K562 (cell line): ENCODE data around the gene CACNG7. TPM values are rescaled to one million over a fixed set of nuclear protein-coding genes. Genes with fewer than 3 reads are reported as not detected.
A peak's percentile ranks its signal among the peaks of the same experiment; 100 is the strongest.

Experiments
- ATF2 ChIP-seq: sonication (generic); formaldehyde crosslinking; IDR thresholded peaks from 2 replicates; pipeline ENCODE4 v1.8.1; 2022; ENCODE audit warnings: missing genetic modification reagents
- BCL6 ChIP-seq: fragments of 250-450 bp; sonication (Bioruptor Pico); IDR thresholded peaks from 2 replicates; pipeline ENCODE4 v1.4.0; 2020
- BRF1 ChIP-seq: IDR thresholded peaks from 3 replicates; pipeline ENCODE4 v1.6.1; 2011; ENCODE audit warnings: borderline replicate concordance, mild to moderate bottlenecking; ENCODE audit not compliant: insufficient read length; ENCODE audit errors: extremely low read depth
- CBFB ChIP-seq: sonication (generic); formaldehyde crosslinking; IDR thresholded peaks from 2 replicates; pipeline ENCODE4 v1.4.0; 2020; ENCODE audit warnings: mild to moderate bottlenecking, missing genetic modification reagents
- CTCFL ChIP-seq: IDR thresholded peaks from 2 replicates; pipeline ENCODE4 v1.6.1; 2011; ENCODE audit warnings: borderline replicate concordance, low read depth, mild to moderate bottlenecking, moderate library complexity, low read length; ENCODE audit not compliant: insufficient read depth, poor library complexity, severe bottlenecking
- NR2C1 ChIP-seq, 2 experiments: fragments of 450-650 bp; IDR thresholded peaks; 2 replicates each; pipeline ENCODE4 v1.6.1; 2017; ENCODE audit warnings: mild to moderate bottlenecking in 2 of 2, antibody characterized with exemption in 1 of 2, inconsistent platforms in 1 of 2, missing compliant biosample characterization in 1 of 2, missing genetic modification characterization in 1 of 2
- WHSC1 ChIP-seq: IDR thresholded peaks from one replicate; pipeline ENCODE4 v1.6.1; 2012; ENCODE audit warnings: low read length, control low read depth, inconsistent platforms
- ZBTB9 ChIP-seq: fragments of 450-650 bp; formaldehyde crosslinking; IDR thresholded peaks from 2 replicates; pipeline ENCODE4 v1.4.0; 2020; ENCODE audit warnings: mild to moderate bottlenecking, moderate library complexity
- ZMIZ1 ChIP-seq, 2 experiments: fragments of 150-350 bp in 1 of 2; IDR thresholded peaks; 2 replicates each; pipeline ENCODE4 v1.6.1; 2012 to 2016; ENCODE audit warnings: low read depth in 2 of 2, low read length in 2 of 2, mild to moderate bottlenecking in 1 of 2, moderate library complexity in 1 of 2
- ZNF165 ChIP-seq: fragments of 250-450 bp; sonication (Bioruptor Pico); IDR thresholded peaks from 2 replicates; pipeline ENCODE4 v1.4.0; 2020; ENCODE audit warnings: borderline replicate concordance
- polyA plus RNA-seq, 8 experiments: library from polyadenylated mRNA; depleted of rRNA in 4 of 8; stranded (reverse) in 5 of 8; unstranded in 3 of 8; fragments of >200 nt; fragmentation: Nextera tagmentation in 2 of 8; fragmentation: Illumina TruSeq in 1 of 8; extraction: Ambion mirVana in 2 of 8; extraction: Trizol in 1 of 8; gene quantifications; 2 replicates each; pipeline versions ENCODE4 v1.2.1 to v1.2.3, GENCODE V29; 2011 to 2014; ENCODE audit warnings: inconsistent platforms in 1 of 8, missing spikeins in 1 of 8
- total RNA-seq, 7 experiments: library from RNA; depleted of rRNA in 6 of 7; stranded (reverse); fragments of >200 nt in 6 of 7; fragmentation: Illumina TruSeq in 2 of 7; extraction: Trizol in 2 of 7; gene quantifications; 2 replicates each; pipeline versions ENCODE4 v1.2.1 to v1.2.3, GENCODE V29; 2011 to 2021; ENCODE audit warnings: low replicate concordance in 1 of 7
- TF ChIP-seq, protein P1 (sequence below): fragments of 450-650 bp; formaldehyde crosslinking; conservative IDR thresholded peaks from 2 replicates; pipeline ENCODE4 v1.4.0; 2022; ENCODE audit warnings: mild to moderate bottlenecking, missing genetic modification characterization
- TF ChIP-seq, protein P2 (sequence below), 3 experiments: IDR thresholded peaks in 2 of 3; conservative IDR thresholded peaks in 1 of 3; 2 replicates each; pipeline ENCODE4 v1.5.1; 2011 to 2012; ENCODE audit warnings: low read length in 3 of 3, mild to moderate bottlenecking in 3 of 3, control low read depth in 2 of 3, improper control_type of control experiment in 1 of 3, inconsistent platforms in 1 of 3, low read depth in 1 of 3, mixed read lengths in 1 of 3, moderate library complexity in 1 of 3; ENCODE audit not compliant: insufficient read depth in 2 of 3

The CACNG7 gene
- total and polyA plus RNA-seq, 9 of the 15 experiments (the other 6 are each of a cell fraction or from before 2014, with no cell fraction given) = not detected

DNA sequence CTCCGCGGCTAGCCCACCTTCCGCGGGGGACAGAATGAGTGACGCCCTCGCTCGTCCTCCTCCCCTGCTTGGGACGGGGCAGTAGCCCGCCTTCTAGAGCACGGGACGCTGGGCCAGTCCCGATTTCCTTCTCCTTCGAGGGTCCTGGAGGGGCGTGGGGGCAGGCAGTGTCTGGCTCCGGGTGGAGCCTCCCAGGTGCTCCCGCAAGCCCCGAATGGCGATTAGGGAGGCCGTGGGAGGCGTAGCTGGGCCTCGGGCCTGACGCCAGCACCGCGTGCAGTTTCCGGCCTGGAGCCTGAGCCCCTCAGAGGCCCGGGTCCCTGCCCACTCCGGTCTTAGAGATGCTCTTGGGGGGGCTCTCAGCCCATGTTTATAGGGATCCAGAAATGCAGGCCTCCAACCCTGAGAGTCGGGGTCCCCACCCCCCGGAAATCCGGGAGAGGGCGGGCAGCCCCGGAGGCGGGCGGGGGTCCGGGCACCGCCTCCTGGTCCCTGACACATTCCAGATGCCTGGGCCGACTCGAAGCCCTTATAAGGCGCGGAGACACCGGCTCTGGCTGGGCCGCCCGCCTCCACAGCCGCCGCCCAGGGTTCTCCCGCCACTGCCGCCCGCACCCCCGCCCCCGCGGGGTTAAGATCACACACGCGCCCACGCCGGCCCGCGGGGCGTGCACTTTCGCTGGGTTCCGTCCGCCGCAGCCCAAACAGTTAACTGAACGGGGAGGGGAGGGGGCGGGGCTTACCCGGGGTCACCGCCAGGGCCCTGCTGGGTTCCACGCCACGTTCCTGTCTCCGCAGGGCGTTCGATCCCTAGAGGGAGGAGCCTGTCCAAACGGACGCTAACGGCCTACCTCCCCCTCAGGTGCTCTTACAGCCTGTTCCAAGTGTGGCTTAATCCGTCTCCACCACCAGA lies 39.9 kb upstream of the CACNG7 start (continued):
- TF ChIP-seq BRF1 (no peak), ZMIZ1 (IDR thresholded peaks at IDR 0.05; ENCODE audit: low read depth in 2 of 2, low read length in 2 of 2) (no peak; a peak in 1 of 4 replicates), WHSC1 (no peak), CBFB (CRISPR knock-in tag) (no peak), ZNF165 (no peak), ATF2 (CRISPR knock-in tag) (no peak), BCL6 (CRISPR knock-in tag) (no peak), NR2C1 (IDR thresholded peaks at IDR 0.05) (peak; percentile 93), NR2C1 (tag; IDR thresholded peaks at IDR 0.05) (peak; percentile 95), ZBTB9 (CRISPR knock-in tag) (no peak), CTCFL (no peak)
- TF ChIP-seq, protein P1, sequence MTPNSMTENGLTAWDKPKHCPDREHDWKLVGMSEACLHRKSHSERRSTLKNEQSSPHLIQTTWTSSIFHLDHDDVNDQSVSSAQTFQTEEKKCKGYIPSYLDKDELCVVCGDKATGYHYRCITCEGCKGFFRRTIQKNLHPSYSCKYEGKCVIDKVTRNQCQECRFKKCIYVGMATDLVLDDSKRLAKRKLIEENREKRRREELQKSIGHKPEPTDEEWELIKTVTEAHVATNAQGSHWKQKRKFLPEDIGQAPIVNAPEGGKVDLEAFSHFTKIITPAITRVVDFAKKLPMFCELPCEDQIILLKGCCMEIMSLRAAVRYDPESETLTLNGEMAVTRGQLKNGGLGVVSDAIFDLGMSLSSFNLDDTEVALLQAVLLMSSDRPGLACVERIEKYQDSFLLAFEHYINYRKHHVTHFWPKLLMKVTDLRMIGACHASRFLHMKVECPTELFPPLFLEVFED = 0 out of 2 replicates have a peak, but pooled peaks have one; percentile 33
- TF ChIP-seq, protein P2, sequence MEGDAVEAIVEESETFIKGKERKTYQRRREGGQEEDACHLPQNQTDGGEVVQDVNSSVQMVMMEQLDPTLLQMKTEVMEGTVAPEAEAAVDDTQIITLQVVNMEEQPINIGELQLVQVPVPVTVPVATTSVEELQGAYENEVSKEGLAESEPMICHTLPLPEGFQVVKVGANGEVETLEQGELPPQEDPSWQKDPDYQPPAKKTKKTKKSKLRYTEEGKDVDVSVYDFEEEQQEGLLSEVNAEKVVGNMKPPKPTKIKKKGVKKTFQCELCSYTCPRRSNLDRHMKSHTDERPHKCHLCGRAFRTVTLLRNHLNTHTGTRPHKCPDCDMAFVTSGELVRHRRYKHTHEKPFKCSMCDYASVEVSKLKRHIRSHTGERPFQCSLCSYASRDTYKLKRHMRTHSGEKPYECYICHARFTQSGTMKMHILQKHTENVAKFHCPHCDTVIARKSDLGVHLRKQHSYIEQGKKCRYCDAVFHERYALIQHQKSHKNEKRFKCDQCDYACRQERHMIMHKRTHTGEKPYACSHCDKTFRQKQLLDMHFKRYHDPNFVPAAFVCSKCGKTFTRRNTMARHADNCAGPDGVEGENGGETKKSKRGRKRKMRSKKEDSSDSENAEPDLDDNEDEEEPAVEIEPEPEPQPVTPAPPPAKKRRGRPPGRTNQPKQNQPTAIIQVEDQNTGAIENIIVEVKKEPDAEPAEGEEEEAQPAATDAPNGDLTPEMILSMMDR (IDR thresholded peaks at IDR 0.05 in 2 of 3, conservative IDR thresholded peaks at IDR 0.05 in 1 of 3; ENCODE audit: insufficient read depth in 2 of 3, low read depth in 1 of 3, low read length in 3 of 3) = peak in 1 of 3 experiments; percentile 16; a peak in 1 of 6 replicates
